IMR-90 (cell line): ENCODE results near the gene ULK1.

ENCODE experiments used
- FOS ChIP-seq: fragments of 150-350 bp; IDR thresholded peaks from 2 replicates; pipeline ENCODE4 v1.6.1; 2016; ENCODE audit warnings: low read depth, low read length
- MAFK ChIP-seq: IDR thresholded peaks from 2 replicates; pipeline ENCODE4 v1.6.1; 2012; ENCODE audit warnings: low read depth, low read length, improper control_type of control experiment
- POLR2A ChIP-seq: IDR thresholded peaks from 2 replicates; pipeline ENCODE4 v1.6.1; 2012; ENCODE audit warnings: mild to moderate bottlenecking, low read depth, low read length
- RAD21 ChIP-seq: IDR thresholded peaks from 2 replicates; pipeline ENCODE4 v1.6.1; 2012; ENCODE audit warnings: low read length, improper control_type of control experiment
- RFX5 ChIP-seq: IDR thresholded peaks from 2 replicates; pipeline ENCODE4 v1.8.0; 2012; ENCODE audit warnings: low read depth, mild to moderate bottlenecking, low read length, moderate library complexity
- TF ChIP-seq, protein P1 (sequence below): conservative IDR thresholded peaks from 2 replicates; pipeline ENCODE4 v1.5.1; 2012; ENCODE audit warnings: mild to moderate bottlenecking, low read depth, low read length, improper control_type of control experiment

GRCh38 chr12:131971226-131971625, 76.8 kb downstream of the ULK1 start:
- TF ChIP-seq, protein P1, sequence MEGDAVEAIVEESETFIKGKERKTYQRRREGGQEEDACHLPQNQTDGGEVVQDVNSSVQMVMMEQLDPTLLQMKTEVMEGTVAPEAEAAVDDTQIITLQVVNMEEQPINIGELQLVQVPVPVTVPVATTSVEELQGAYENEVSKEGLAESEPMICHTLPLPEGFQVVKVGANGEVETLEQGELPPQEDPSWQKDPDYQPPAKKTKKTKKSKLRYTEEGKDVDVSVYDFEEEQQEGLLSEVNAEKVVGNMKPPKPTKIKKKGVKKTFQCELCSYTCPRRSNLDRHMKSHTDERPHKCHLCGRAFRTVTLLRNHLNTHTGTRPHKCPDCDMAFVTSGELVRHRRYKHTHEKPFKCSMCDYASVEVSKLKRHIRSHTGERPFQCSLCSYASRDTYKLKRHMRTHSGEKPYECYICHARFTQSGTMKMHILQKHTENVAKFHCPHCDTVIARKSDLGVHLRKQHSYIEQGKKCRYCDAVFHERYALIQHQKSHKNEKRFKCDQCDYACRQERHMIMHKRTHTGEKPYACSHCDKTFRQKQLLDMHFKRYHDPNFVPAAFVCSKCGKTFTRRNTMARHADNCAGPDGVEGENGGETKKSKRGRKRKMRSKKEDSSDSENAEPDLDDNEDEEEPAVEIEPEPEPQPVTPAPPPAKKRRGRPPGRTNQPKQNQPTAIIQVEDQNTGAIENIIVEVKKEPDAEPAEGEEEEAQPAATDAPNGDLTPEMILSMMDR, result no peak
- TF ChIP-seq RAD21 (no peak), RFX5 (no peak), FOS (no peak), MAFK (no peak), POLR2A (no peak)
